Neural cell (in vitro differentiated cells): ENCODE results near the gene EXOC1. TPM values are rescaled to one million over a fixed set of nuclear protein-coding genes. Genes with fewer than 3 reads are reported as not detected.

Source experiments
- H2AFZ ChIP-seq: fragments of 200-600, 300-800 bp; sonication (generic), shearing (Covaris generic); 2 replicates; pipeline ENCODE4 v1.6.0; 2014; ENCODE audit warnings: low read depth, mild to moderate bottlenecking, antibody characterized with exemption, low read length, moderate library complexity
- H3F3A ChIP-seq: fragments of 200-600 bp; shearing (Covaris generic); 2 replicates; pipeline ENCODE4 v1.6.1; 2016; ENCODE audit warnings: mild to moderate bottlenecking, moderate library complexity, mixed read lengths, antibody characterized with exemption, low read length; ENCODE audit not compliant: insufficient read depth, poor library complexity, severe bottlenecking
- H3K27ac ChIP-seq: fragments of 200-600, 300-800 bp; sonication (generic), shearing (Covaris generic); 2 replicates; pipeline ENCODE4 v1.5.1; 2014; ENCODE audit warnings: mild to moderate bottlenecking, low read length, moderate library complexity
- H3K27me3 ChIP-seq: fragments of 300-800, 200-600 bp; sonication (generic), shearing (Covaris generic); 2 replicates; pipeline ENCODE4 v1.6.0; 2014; ENCODE audit warnings: mild to moderate bottlenecking, low read depth, low read length, moderate library complexity; ENCODE audit not compliant: insufficient read depth
- H3K36me3 ChIP-seq: fragments of 300-800, 200-600 bp; sonication (generic), shearing (Covaris generic); 2 replicates; pipeline ENCODE4 v1.5.1; 2014; ENCODE audit warnings: mild to moderate bottlenecking, antibody characterized with exemption, low read length, moderate library complexity; ENCODE audit not compliant: insufficient read depth
- H3K4me2 ChIP-seq: fragments of 300-800, 200-600 bp; sonication (generic), shearing (Covaris generic); 2 replicates; pipeline ENCODE4 v1.6.0; 2014; ENCODE audit warnings: mild to moderate bottlenecking, low read length
- H3K4me3 ChIP-seq: fragments of 300-800, 200-600 bp; sonication (generic), shearing (Covaris generic); 2 replicates; pipeline ENCODE4 v1.5.1; 2014; ENCODE audit warnings: mild to moderate bottlenecking, low read length, moderate library complexity
- H3K79me2 ChIP-seq: fragments of 200-600 bp; shearing (Covaris generic); replicated peaks from 2 replicates; pipeline ENCODE4 v1.6.0; 2014; ENCODE audit warnings: mild to moderate bottlenecking, low read length, moderate library complexity; ENCODE audit not compliant: insufficient read depth
- H3K9ac ChIP-seq: fragments of 300-800, 200-600 bp; sonication (generic), shearing (Covaris generic); 2 replicates; pipeline ENCODE4 v1.6.1; 2016; ENCODE audit warnings: mild to moderate bottlenecking, low read length, mixed read lengths
- H3K9me2 ChIP-seq: fragments of 200-600 bp; shearing (Covaris generic); 2 replicates; pipeline ENCODE4 v1.6.1; 2016; ENCODE audit warnings: mild to moderate bottlenecking, low read length, mixed read lengths; ENCODE audit not compliant: insufficient read depth
- H3K9me3 ChIP-seq: fragments of 200-600, 300-800 bp; sonication (generic), shearing (Covaris generic); 2 replicates; pipeline ENCODE4 v1.6.1; 2016; ENCODE audit warnings: mild to moderate bottlenecking, mixed run types, low read length, moderate library complexity, mixed read lengths
- H4K20me1 ChIP-seq: fragments of 200-600 bp; shearing (Covaris generic); 2 replicates; pipeline ENCODE4 v1.6.1; 2016; ENCODE audit warnings: mild to moderate bottlenecking, mixed run types; ENCODE audit not compliant: insufficient read depth
- EP300 ChIP-seq: fragments of 450-650 bp; conservative IDR thresholded peaks from 2 replicates; pipeline ENCODE4 v1.6.1; 2014; ENCODE audit warnings: antibody characterized with exemption, mild to moderate bottlenecking, moderate library complexity; ENCODE audit not compliant: poor library complexity, severe bottlenecking
- EZH2 ChIP-seq: fragments of 200-600, 300-800 bp; shearing (Covaris generic), sonication (generic); IDR thresholded peaks from 2 replicates; pipeline ENCODE4 v1.6.1; 2014; ENCODE audit warnings: antibody characterized with exemption, low read length, borderline replicate concordance, mild to moderate bottlenecking; ENCODE audit not compliant: insufficient read depth, poor library complexity, severe bottlenecking
- MXI1 ChIP-seq: fragments of 450-650 bp; conservative IDR thresholded peaks from 2 replicates; pipeline ENCODE4 v1.6.1; 2014; ENCODE audit warnings: antibody characterized with exemption, mild to moderate bottlenecking; ENCODE audit not compliant: poor library complexity, severe bottlenecking
- POLR2AphosphoS5 ChIP-seq: IDR thresholded peaks from 2 replicates; pipeline ENCODE4 v1.6.1; 2012
- RAD21 ChIP-seq: fragments of 450-650 bp; conservative IDR thresholded peaks from 2 replicates; pipeline ENCODE4 v1.6.1; 2014; ENCODE audit warnings: antibody characterized with exemption, mild to moderate bottlenecking, moderate library complexity
- SMC3 ChIP-seq: fragments of 450-650 bp; conservative IDR thresholded peaks from 2 replicates; pipeline ENCODE4 v1.6.1; 2014; ENCODE audit warnings: antibody characterized with exemption, mild to moderate bottlenecking, moderate library complexity; ENCODE audit not compliant: poor library complexity
- TAF1 ChIP-seq: IDR thresholded peaks from 2 replicates; pipeline ENCODE4 v1.6.1; 2012; ENCODE audit warnings: low read depth
- polyA plus RNA-seq: library from polyadenylated mRNA; depleted of rRNA; stranded (reverse); fragments of >200 nt; gene quantifications from 2 replicates; pipeline ENCODE4 v1.2.3, GENCODE V29; 2014
- TF ChIP-seq, protein P1 (sequence below): fragments of 450-650 bp; IDR thresholded peaks from 2 replicates; pipeline ENCODE4 v1.5.1; 2014; ENCODE audit warnings: antibody characterized with exemption, mild to moderate bottlenecking, moderate library complexity; ENCODE audit not compliant: poor library complexity, severe bottlenecking
- TF ChIP-seq, protein P2 (sequence below): IDR thresholded peaks from 2 replicates; pipeline ENCODE4 v1.6.1; 2012; ENCODE audit warnings: borderline replicate concordance

EXOC1 gene
- polyA plus RNA-seq, 1 donor from 2014 or later: 106 TPM

DNA sequence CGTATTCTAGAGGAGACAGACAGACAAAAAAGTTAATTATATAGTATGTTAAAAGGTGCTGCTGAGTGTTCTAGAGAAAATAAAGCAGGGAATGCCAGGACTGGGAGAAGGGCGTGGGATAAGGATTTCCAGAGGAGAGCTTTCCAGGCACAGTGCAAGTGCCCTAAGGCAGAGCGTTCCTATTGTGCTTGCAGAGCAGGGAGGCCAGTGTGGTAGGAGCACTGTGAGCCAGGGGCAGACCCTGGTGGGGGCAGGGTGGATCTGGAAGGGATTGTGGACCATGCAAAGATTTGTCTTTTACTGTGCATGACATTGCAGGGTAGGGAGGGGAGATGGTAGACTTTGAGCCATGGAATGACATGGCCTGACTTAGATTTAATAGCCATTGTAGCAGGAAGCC, 25.8 kb downstream of the EXOC1 start:
- no peak for TF ChIP-seq POLR2AphosphoS5
- no peak for TF ChIP-seq EP300
- no peak for TF ChIP-seq MXI1
- TF ChIP-seq RAD21: no peak
- TF ChIP-seq, protein P1, sequence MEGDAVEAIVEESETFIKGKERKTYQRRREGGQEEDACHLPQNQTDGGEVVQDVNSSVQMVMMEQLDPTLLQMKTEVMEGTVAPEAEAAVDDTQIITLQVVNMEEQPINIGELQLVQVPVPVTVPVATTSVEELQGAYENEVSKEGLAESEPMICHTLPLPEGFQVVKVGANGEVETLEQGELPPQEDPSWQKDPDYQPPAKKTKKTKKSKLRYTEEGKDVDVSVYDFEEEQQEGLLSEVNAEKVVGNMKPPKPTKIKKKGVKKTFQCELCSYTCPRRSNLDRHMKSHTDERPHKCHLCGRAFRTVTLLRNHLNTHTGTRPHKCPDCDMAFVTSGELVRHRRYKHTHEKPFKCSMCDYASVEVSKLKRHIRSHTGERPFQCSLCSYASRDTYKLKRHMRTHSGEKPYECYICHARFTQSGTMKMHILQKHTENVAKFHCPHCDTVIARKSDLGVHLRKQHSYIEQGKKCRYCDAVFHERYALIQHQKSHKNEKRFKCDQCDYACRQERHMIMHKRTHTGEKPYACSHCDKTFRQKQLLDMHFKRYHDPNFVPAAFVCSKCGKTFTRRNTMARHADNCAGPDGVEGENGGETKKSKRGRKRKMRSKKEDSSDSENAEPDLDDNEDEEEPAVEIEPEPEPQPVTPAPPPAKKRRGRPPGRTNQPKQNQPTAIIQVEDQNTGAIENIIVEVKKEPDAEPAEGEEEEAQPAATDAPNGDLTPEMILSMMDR: no peak
- TF ChIP-seq, protein P2, sequence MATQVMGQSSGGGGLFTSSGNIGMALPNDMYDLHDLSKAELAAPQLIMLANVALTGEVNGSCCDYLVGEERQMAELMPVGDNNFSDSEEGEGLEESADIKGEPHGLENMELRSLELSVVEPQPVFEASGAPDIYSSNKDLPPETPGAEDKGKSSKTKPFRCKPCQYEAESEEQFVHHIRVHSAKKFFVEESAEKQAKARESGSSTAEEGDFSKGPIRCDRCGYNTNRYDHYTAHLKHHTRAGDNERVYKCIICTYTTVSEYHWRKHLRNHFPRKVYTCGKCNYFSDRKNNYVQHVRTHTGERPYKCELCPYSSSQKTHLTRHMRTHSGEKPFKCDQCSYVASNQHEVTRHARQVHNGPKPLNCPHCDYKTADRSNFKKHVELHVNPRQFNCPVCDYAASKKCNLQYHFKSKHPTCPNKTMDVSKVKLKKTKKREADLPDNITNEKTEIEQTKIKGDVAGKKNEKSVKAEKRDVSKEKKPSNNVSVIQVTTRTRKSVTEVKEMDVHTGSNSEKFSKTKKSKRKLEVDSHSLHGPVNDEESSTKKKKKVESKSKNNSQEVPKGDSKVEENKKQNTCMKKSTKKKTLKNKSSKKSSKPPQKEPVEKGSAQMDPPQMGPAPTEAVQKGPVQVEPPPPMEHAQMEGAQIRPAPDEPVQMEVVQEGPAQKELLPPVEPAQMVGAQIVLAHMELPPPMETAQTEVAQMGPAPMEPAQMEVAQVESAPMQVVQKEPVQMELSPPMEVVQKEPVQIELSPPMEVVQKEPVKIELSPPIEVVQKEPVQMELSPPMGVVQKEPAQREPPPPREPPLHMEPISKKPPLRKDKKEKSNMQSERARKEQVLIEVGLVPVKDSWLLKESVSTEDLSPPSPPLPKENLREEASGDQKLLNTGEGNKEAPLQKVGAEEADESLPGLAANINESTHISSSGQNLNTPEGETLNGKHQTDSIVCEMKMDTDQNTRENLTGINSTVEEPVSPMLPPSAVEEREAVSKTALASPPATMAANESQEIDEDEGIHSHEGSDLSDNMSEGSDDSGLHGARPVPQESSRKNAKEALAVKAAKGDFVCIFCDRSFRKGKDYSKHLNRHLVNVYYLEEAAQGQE: no peak
- no peak for TF ChIP-seq SMC3
- TF ChIP-seq TAF1: no peak
- no peaks in the 10 kb centered on the region for H3K9me3 ChIP-seq
- H3K36me3 ChIP-seq: peaks cover 6% of the 10 kb centered on the region

GRCh38 chr4:55880652-55881280, 27.3 kb downstream of the EXOC1 start:
- H2AFZ ChIP-seq: no peak overlapping the region
- no peak overlapping the region for H3K27ac ChIP-seq
- H3K4me2 ChIP-seq: no peak overlapping the region
- no peaks in the 10 kb centered on the region for H4K20me1 ChIP-seq
- TF ChIP-seq, protein P2: no peak
- no peak for TF ChIP-seq POLR2AphosphoS5
- TF ChIP-seq SMC3: no peak
- TF ChIP-seq TAF1: no peak
- no peak for TF ChIP-seq EP300
- TF ChIP-seq MXI1: no peak
- no peak for TF ChIP-seq EZH2
- TF ChIP-seq RAD21: no peak
- TF ChIP-seq, protein P1: no peak
- no peaks in the 10 kb centered on the region for H3K27me3 ChIP-seq
- H3K9me2 ChIP-seq: no peaks in the 10 kb centered on the region
- H3K9ac ChIP-seq: no peak overlapping the region
- no peaks in the 10 kb centered on the region for H3K9me3 ChIP-seq
- peaks cover 6% of the 10 kb centered on the region for H3K36me3 ChIP-seq
- H3K79me2 ChIP-seq: no peaks in the 10 kb centered on the region
- no peak overlapping the region for H3K4me3 ChIP-seq
- no peaks in the 10 kb centered on the region for H3F3A ChIP-seq

More for the DNA sequence above, 25.8 kb downstream of the EXOC1 start:
- Histone ChIP-seq H3K4me2 (no peak overlapping the region), H3K9ac (no peak overlapping the region), H3K9me2 (no peaks in the 10 kb centered on the region), H3K79me2 (no peaks in the 10 kb centered on the region), H3K27me3 (no peaks in the 10 kb centered on the region), H3K4me3 (no peak overlapping the region), H3F3A (no peaks in the 10 kb centered on the region), H3K27ac (no peak overlapping the region), H2AFZ (no peak overlapping the region), H4K20me1 (no peaks in the 10 kb centered on the region)
